ENCODE results near the gene CD151.

GRCh38 chr11:865462-866430 is 33.0 kb downstream of the CD151 start:
- no peak for TF ChIP-seq POLR2AphosphoS5 (IDR thresholded peaks at IDR 0.05)
- no peak for TF ChIP-seq CTCF (IDR thresholded peaks at IDR 0.05)

All from gastroesophageal sphincter (tissue), 3 donors.